Measurements from ENCODE around the gene NOVA2.

The NOVA2 gene

DNA sequence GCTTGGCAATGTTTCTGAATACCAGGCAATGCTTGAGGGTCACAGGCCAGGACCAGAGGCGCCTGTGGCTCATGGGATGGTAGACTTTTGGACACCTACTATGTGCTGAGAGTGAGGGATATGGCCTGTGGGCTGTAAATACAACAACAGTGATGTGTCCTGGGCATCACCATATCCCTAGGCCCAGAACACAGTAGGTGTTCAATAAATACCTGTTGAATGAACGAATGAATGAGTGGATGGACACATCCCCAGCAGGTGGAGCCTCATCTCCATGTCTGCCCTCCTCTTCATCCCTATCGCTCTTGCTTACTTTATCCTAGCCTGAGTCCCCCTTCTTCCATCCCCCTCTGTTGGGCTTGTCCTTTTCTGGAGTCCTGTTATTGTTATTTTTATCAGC lies 42.6 kb downstream of the NOVA2 start:
- no peak for TF ChIP-seq EZH2 (IDR thresholded peaks at IDR 0.05; ENCODE audit: borderline replicate concordance, low read depth, low read length, severe bottlenecking)
- TF ChIP-seq, protein P1, sequence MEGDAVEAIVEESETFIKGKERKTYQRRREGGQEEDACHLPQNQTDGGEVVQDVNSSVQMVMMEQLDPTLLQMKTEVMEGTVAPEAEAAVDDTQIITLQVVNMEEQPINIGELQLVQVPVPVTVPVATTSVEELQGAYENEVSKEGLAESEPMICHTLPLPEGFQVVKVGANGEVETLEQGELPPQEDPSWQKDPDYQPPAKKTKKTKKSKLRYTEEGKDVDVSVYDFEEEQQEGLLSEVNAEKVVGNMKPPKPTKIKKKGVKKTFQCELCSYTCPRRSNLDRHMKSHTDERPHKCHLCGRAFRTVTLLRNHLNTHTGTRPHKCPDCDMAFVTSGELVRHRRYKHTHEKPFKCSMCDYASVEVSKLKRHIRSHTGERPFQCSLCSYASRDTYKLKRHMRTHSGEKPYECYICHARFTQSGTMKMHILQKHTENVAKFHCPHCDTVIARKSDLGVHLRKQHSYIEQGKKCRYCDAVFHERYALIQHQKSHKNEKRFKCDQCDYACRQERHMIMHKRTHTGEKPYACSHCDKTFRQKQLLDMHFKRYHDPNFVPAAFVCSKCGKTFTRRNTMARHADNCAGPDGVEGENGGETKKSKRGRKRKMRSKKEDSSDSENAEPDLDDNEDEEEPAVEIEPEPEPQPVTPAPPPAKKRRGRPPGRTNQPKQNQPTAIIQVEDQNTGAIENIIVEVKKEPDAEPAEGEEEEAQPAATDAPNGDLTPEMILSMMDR (IDR thresholded peaks at IDR 0.05; ENCODE audit: borderline replicate concordance, extremely low read depth, low read length, poor library complexity, severe bottlenecking): peak; percentile 12
- Histone ChIP-seq H3K9me3 (ENCODE audit: insufficient read depth, low read length, severe bottlenecking) (no peaks in the 10 kb centered on the region), H3K36me3 (ENCODE audit: insufficient read depth, low read length) (no peaks in the 10 kb centered on the region), H3K27me3 (ENCODE audit: insufficient read depth, low read length, poor library complexity) (peaks cover 6% of the 10 kb centered on the region), H3K79me2 (ENCODE audit: insufficient read depth, low read length) (no peaks in the 10 kb centered on the region), H3K4me3 (ENCODE audit: low read depth in 1 of 2, low read length in 2 of 2) (no peak overlapping the region), H2AFZ (ENCODE audit: low read depth, low read length) (no peak overlapping the region), H3K27ac (ENCODE audit: low read length) (no peak overlapping the region), H3K4me2 (ENCODE audit: insufficient read depth, low read length) (no peak overlapping the region), H4K20me1 (ENCODE audit: insufficient read depth, low read length) (no peaks in the 10 kb centered on the region), H3K4me1 (ENCODE audit: insufficient read depth, low read length) (peaks cover 23% of the 10 kb centered on the region), H3K9ac (ENCODE audit: low read depth, low read length) (no peak overlapping the region)
- no peak for ATAC-seq (ENCODE audit: insufficient read depth, low read depth)
- no peak for DNase-seq

DNA sequence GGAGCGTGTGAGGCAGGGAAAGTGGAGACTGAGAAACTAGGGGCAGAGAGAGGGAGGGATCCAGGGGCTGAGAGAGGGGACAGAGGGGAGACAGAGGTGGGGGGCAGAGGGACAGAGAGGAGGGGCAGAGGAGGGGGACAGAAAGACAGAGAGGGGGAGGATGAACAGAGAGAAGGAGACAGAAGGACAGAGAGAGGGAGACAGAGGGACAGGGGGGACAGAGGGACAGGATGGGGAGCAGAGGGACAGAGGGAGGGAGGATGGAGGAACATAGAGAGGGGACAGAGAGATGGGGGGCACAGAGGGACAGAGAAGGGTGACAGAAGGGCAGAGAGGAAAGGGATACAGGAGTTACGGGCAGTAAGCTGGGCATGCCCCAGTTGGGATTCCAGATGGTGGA lies 44.4 kb downstream of the NOVA2 start:
- Histone ChIP-seq H3K9ac (ENCODE audit: low read depth, low read length) (peak overlapping the region; percentile 17; the same call in 1 of the 2 replicates), H3K27ac (ENCODE audit: low read length) (no peak overlapping the region), H4K20me1 (ENCODE audit: insufficient read depth, low read length) (no peaks in the 10 kb centered on the region), H3K36me3 (ENCODE audit: insufficient read depth, low read length) (no peaks in the 10 kb centered on the region), H3K9me3 (ENCODE audit: insufficient read depth, low read length, severe bottlenecking) (no peaks in the 10 kb centered on the region), H3K27me3 (ENCODE audit: insufficient read depth, low read length, poor library complexity) (no peaks in the 10 kb centered on the region), H3K4me3 (ENCODE audit: low read depth in 1 of 2, low read length in 2 of 2) (no peak overlapping the region), H3K79me2 (ENCODE audit: insufficient read depth, low read length) (no peaks in the 10 kb centered on the region), H3K4me2 (ENCODE audit: insufficient read depth, low read length) (no peak overlapping the region), H2AFZ (ENCODE audit: low read depth, low read length) (no peak overlapping the region; the same call in 1 of the 2 replicates), H3K4me1 (ENCODE audit: insufficient read depth, low read length) (peaks cover 23% of the 10 kb centered on the region)
- no peak for TF ChIP-seq EZH2 (IDR thresholded peaks at IDR 0.05; ENCODE audit: borderline replicate concordance, low read depth, low read length, severe bottlenecking)
- TF ChIP-seq, protein P1 (IDR thresholded peaks at IDR 0.05; ENCODE audit: borderline replicate concordance, extremely low read depth, low read length, poor library complexity, severe bottlenecking): no peak
- DNase-seq (no peak), ATAC-seq (ENCODE audit: insufficient read depth, low read depth) (no peak)

DNA sequence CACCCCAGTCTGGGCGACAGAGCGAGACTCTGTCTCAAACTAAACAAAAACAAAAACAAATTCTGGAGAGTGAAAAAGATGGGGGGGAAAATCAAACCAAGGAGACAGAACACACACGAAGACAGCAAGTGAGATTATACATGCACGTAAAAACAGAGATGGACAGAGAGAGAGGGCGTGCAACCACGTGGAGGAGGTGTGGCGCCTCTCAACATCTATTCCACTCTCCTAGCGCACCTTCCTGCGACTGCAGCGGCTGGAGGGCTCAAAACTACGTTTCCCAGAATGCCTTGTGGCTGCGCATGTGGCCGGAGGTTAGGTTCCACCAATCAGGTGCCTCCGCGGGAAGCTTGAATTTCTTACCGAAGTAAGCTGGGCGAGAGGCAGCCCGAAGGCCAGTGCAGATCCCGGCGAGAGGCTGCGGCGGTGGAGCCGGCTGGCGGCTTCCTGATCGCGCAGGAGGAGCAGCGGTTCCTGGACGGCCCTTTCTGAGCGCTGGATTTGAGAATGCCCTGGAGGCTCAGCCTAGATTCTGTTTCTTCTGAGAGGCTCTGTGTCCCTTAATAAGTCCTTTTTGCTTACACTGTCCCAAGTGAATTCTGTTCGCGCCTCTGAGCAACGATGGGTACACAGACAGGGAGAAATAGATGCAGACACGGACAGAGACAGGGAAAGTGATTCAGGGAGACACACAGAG lies 46.0 kb downstream of the NOVA2 start:
- H3K79me2 ChIP-seq (ENCODE audit: insufficient read depth, low read length): no peaks in the 10 kb centered on the region
- H3K4me3 ChIP-seq (ENCODE audit: low read depth in 1 of 2, low read length in 2 of 2): peak overlapping the region; percentile 51 to 57; a peak in 3 of 4 replicates
- H3K4me1 ChIP-seq (ENCODE audit: insufficient read depth, low read length): peaks cover 23% of the 10 kb centered on the region
- ATAC-seq (ENCODE audit: insufficient read depth, low read depth) (peak; percentile 98), DNase-seq (peak; percentile 94)
- H3K9ac ChIP-seq (ENCODE audit: low read depth, low read length): peak overlapping the region; percentile 84
- TF ChIP-seq EZH2 (IDR thresholded peaks at IDR 0.05; ENCODE audit: borderline replicate concordance, low read depth, low read length, severe bottlenecking): no peak
- TF ChIP-seq, protein P1 (IDR thresholded peaks at IDR 0.05; ENCODE audit: borderline replicate concordance, extremely low read depth, low read length, poor library complexity, severe bottlenecking): peak; percentile 50
- peak overlapping the region; percentile 85 for H2AFZ ChIP-seq (ENCODE audit: low read depth, low read length)
- no peaks in the 10 kb centered on the region for H3K36me3 ChIP-seq (ENCODE audit: insufficient read depth, low read length)
- no peaks in the 10 kb centered on the region for H3K27me3 ChIP-seq (ENCODE audit: insufficient read depth, low read length, poor library complexity)
- H4K20me1 ChIP-seq (ENCODE audit: insufficient read depth, low read length): no peaks in the 10 kb centered on the region
- no peaks in the 10 kb centered on the region for H3K9me3 ChIP-seq (ENCODE audit: insufficient read depth, low read length, severe bottlenecking)
- H3K4me2 ChIP-seq (ENCODE audit: insufficient read depth, low read length): peak overlapping the region; percentile 72
- peak overlapping the region; percentile 87 for H3K27ac ChIP-seq (ENCODE audit: low read length)

Measured in DND-41 (cell line).